ENCODE data around the gene JADE2.
"Not testable (repeated sequence)": the region's sequence is repeated elsewhere in the genome, so short reads cannot be mapped to it uniquely, and the experiment has no call there.

Gene JADE2

DNA sequence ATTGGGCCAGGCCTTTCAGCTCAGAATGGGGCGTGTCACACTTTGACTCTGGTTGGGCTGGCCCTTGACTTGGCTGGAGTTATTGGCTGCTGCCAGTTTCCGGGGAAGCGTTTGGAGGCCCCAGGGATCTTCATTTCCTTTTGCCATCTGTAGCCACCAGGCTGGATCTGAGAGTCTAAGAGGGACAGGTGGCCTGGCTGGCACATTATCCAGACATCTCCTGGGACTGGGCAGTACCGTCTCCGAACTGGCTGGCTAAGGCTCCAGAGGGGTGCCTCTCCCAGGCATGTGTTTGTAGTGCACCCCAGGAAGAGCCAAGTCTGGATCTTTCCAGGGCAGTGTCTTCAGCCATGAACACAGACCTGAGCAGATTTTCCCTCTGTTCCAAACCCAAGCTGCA lies 9.7 kb upstream of the JADE2 start:
- in situ Hi-C loops (cut with MboI; ENCODE audit: low sequenced_read_pairs) = no loop called here
- DNase-seq (ENCODE audit: low spot score in 2 of 2) = no peak
- H3K4me3 ChIP-seq = no peak overlapping the region
- H3K36me3 ChIP-seq (replicated peaks) = no peaks in the 10 kb centered on the region
- peaks cover under 1% of the 10 kb centered on the region for H3K4me1 ChIP-seq
- H3K9me3 ChIP-seq = no peaks in the 10 kb centered on the region
- H3K27me3 ChIP-seq (ENCODE audit: low read depth) = no peaks in the 10 kb centered on the region

DNA sequence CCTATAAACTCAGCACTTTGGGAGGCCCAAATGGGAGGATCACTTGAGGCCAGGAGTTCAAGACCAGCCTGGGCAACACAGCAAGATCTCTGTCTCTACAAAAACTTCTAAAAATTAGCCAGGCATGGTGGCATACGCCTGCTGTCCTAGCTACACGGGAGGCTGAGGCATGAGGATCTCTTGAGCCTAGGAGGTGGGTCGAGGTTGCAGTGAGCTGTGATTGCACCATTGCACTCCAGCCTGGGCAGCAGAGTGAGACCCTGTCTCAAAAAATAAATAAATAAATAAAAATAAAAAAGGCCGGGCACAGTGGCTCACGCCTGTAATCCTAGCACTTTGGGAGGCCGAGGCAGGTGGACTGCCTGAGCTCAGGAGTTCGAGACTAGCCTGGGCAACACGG lies 8.5 kb upstream of the JADE2 start:
- DNase-seq (ENCODE audit: low spot score in 2 of 2); H3K4me1 ChIP-seq; in situ Hi-C loops (cut with MboI; ENCODE audit: low sequenced_read_pairs); H3K9me3 ChIP-seq; H3K27me3 ChIP-seq (ENCODE audit: low read depth); H3K36me3 ChIP-seq (replicated peaks); H3K4me3 ChIP-seq: not testable (repeated sequence)

DNA sequence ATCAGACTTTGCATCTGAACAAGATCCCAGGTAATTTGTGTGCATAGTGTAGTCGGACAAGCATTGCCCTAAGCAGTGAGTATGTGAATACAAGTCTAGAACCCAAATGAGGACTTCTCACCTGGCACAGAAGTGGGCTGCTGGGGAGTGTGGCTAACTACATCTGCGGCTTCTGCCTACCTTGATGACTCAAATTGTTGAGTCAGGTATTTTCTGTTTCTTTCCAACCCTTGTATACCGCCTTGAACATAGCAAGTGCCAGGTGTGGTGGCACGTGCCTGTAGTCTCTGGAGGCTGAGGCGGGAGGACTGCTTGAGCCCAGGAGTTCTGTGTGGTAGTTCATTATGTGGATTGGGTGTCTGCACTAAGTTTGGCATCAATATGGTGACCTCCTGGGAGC lies 7.9 kb upstream of the JADE2 start:
- Histone ChIP-seq H3K36me3 (replicated peaks) (no peaks in the 10 kb centered on the region), H3K9me3 (no peaks in the 10 kb centered on the region), H3K27me3 (ENCODE audit: low read depth) (no peaks in the 10 kb centered on the region), H3K4me3 (no peak overlapping the region), H3K4me1 (peaks cover 3% of the 10 kb centered on the region)
- no peak for DNase-seq (ENCODE audit: low spot score in 2 of 2)
- in situ Hi-C loops (cut with MboI; ENCODE audit: low sequenced_read_pairs) = no loop called here

DNA sequence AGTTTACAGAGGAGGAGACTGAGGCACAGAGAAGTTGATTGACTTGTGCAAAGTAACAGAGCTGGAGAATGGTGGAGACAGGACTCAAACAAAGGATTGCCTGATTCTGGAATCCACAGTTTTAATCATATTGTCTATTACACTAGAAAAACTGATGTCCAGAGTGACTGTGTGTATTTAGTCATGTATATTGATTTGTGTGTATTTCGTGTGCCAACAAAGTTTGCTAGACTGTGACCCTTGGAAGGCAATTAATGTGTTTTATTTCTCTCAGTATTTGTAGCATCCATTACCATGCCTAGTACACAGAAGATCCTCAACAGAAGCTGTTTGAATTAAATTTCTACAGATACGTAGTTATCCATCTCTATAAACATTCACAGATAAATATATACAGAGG lies 5.5 kb upstream of the JADE2 start:
- in situ Hi-C loops (cut with MboI; ENCODE audit: low sequenced_read_pairs) = no loop called here
- no peak for DNase-seq (ENCODE audit: low spot score in 2 of 2)
- H3K27me3 ChIP-seq (ENCODE audit: low read depth) = no peaks in the 10 kb centered on the region
- H3K9me3 ChIP-seq = no peaks in the 10 kb centered on the region
- H3K36me3 ChIP-seq (replicated peaks) = no peaks in the 10 kb centered on the region
- peaks cover 14% of the 10 kb centered on the region for H3K4me1 ChIP-seq
- no peak overlapping the region for H3K4me3 ChIP-seq

DNA sequence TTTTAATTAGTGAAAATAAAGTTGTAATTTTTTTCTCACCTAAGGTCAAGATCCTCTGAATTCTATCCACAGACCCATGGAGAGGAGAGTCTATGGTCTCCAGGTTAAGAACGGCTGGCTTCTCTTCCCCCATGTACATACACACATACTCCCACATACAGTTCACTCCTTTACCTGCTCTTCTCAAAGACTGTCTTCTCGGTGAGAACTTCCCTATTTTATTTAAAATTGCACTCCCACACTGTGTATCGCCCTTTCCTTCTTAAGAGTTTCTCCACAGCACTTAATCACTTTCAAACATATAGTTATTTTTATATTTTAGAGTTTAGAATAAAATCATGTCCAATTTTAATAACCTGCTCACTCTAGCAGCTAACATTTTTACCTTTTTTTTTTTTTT lies 3.6 kb upstream of the JADE2 start:
- no peak for DNase-seq (ENCODE audit: low spot score in 2 of 2)
- Histone ChIP-seq H3K9me3 (no peaks in the 10 kb centered on the region), H3K4me3 (no peak overlapping the region)

DNA sequence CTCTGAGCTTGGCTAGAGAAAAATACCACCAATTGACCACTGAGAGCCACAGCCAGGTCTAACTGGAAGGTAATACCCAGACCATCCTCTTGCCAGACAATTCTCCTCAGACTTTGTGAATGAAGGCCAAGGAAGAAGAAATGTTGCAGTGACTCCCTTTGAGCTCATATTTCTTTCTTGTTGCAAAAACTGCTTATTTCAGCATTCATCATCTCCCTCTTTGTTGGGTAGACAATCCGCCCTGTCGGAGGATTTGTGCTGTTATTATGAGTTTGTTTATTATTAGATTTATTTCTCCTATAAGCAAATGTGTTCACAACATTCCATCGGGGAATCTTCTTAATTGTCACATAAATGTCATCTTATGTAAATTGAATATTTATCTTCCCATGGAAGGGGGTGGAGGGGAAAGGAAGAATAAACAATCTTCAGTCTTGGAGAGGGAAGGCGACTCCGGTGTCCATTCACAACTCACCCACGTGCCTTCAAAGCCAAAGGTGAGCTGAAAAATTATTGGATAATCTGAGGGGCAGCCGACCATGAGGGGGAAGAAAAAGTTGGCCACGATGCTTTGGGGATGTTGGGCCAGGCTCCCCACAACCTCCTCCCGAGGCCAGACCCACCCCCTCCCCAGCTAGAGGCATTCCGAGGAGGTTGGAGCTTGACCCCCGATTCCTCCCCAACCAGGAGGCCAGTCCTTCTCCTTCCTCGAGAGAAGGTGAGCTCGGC lies 1.8 kb upstream of the JADE2 start:
- H3K36me3 ChIP-seq (replicated peaks) = no peaks in the 10 kb centered on the region
- DNase-seq (ENCODE audit: low spot score in 2 of 2) = no peak

More for the DNA sequence above, 3.6 kb upstream of the JADE2 start:
- in situ Hi-C loops (cut with MboI; ENCODE audit: low sequenced_read_pairs) = no loop called here
- H3K27me3 ChIP-seq (ENCODE audit: low read depth) = no peaks in the 10 kb centered on the region
- H3K4me1 ChIP-seq = peaks cover 14% of the 10 kb centered on the region
- no peaks in the 10 kb centered on the region for H3K36me3 ChIP-seq (replicated peaks)

DNA sequence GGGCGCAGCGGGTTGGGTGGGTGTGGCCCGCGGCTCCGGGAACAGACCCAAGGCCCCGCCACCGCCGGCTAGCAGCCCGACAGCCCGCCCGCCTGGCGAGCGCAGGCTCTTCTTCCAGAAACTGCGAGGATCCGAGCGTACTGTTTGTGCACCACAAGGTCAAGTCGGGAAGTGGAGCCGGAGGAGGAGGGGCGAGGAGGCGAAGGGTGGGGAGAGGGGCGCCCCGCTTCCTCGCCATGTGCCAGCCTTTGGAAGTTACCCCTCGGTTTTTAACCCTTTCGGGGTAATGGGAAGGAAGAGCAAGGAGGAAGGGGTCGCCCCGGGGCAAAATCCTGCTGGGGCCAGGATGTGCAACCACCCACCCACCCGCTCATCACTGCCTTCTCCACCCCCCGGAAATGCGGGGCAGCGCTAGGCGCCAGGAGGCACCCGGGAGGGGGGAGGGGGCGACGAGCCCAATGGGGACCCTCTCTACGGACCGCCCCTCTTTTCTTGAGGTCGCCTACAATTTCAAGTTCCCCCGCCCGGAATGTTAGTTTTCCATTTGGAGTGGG lies 1.1 kb upstream of the JADE2 start:
- Histone ChIP-seq H3K9me3 (no peaks in the 10 kb centered on the region), H3K27me3 (ENCODE audit: low read depth) (no peaks in the 10 kb centered on the region), H3K4me3 (peak overlapping the region; percentile 69), H3K36me3 (replicated peaks) (no peaks in the 10 kb centered on the region), H3K4me1 (peaks cover 21% of the 10 kb centered on the region)
- peak; percentile 59 to 82 for DNase-seq (ENCODE audit: low spot score in 2 of 2)
- in situ Hi-C loops (cut with MboI; ENCODE audit: low sequenced_read_pairs) = no loop called here

More for the DNA sequence above, 1.8 kb upstream of the JADE2 start:
- Histone ChIP-seq H3K4me3 (peak overlapping the region; percentile 69), H3K27me3 (ENCODE audit: low read depth) (no peaks in the 10 kb centered on the region), H3K9me3 (no peaks in the 10 kb centered on the region), H3K4me1 (peaks cover 21% of the 10 kb centered on the region)
- in situ Hi-C loops (cut with MboI; ENCODE audit: low sequenced_read_pairs) = no loop called here

DNA sequence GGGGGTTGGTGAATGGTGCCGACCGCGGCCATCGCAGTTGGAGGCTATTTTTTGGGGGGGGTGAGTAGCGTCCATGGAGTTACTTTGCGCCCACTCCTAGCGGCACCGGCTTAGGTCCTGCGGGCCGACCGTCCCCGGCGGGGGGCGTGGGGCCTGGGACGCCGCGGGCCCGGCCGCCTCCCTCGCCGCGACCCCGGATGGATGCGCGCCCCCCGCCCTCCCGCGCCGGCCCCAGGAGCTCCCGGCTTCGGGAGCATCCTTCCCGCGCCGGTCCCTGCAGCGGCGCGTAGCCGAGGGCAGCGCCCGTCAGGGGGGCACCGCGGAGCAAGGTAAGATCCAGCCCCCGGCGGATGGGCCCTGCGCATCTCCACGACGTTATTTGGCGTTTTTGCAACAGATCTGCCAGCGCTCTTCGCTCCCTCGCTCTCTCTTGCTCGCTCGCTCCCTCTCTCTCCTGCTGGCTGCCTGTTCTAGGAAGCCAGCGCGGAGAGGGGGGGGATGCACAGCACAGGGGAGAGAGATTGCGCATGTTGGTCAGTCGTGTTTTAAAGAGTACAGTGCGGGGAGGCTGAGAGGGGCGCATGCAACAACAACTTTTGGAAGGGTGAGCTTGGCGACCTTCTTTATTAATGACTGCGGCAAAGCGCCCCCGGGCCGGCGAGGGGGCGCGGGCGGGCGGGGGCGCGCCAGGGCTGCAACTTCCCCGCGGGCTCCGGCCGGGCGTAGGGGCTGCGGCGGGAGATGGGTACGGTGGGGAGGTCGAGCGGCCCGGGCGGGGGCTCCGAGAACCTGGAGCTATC lies 413 bp downstream of the JADE2 start:
- in situ Hi-C loops (cut with MboI; ENCODE audit: low sequenced_read_pairs) = loop anchor here (5.0 kb wide), 1 partner anchor 154 kb away; the partner anchor contains the start of gene UBE2B

DNA sequence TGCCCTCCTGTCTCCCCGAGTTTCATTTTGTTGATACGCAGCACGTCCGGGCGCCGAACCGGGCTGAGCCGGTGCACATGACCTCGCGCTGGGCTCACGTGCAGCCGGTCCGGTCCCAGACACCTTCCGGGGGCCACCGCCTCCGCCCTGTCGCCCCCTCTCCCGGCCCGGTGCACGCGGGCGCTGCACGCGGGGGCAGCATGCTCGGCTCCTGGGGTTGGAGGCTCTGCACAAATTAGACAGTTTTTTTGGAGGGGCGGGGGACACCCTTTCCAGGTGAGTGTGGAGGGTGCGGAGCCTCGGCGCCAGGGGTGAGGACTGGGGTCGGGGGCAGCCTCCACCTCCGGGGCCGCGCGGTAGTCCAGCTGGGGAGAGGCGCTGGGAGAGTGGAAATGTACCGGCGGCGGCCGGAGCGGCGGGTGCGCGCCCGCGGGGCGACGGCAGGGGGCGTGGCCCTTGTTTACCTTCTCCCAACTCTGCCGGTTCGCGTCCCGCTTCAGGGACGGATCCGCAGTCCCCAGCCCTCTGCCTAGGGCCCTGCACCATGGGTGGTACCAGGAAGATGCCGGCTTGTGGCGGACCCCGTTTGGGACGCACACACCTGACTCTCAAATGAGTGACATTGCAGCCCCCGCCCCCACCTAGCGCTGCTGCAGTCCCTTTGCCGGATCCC lies 1.1 kb downstream of the JADE2 start:
- Histone ChIP-seq H3K36me3 (replicated peaks) (no peaks in the 10 kb centered on the region), H3K9me3 (no peaks in the 10 kb centered on the region), H3K4me1 (peaks cover 18% of the 10 kb centered on the region), H3K27me3 (ENCODE audit: low read depth) (no peaks in the 10 kb centered on the region), H3K4me3 (peak overlapping the region; percentile 69)
- DNase-seq (ENCODE audit: low spot score in 2 of 2) = no peak
- in situ Hi-C loops (cut with MboI; ENCODE audit: low sequenced_read_pairs) = loop anchor here (5.0 kb wide), 1 partner anchor 154 kb away; the partner anchor contains the start of gene UBE2B

More for the DNA sequence above, 413 bp downstream of the JADE2 start:
- DNase-seq (ENCODE audit: low spot score in 2 of 2) = peak; percentile 75 to 82
- Histone ChIP-seq H3K4me1 (peaks cover 20% of the 10 kb centered on the region), H3K4me3 (peak overlapping the region; percentile 69), H3K27me3 (ENCODE audit: low read depth) (no peaks in the 10 kb centered on the region), H3K9me3 (no peaks in the 10 kb centered on the region), H3K36me3 (replicated peaks) (no peaks in the 10 kb centered on the region)

DNA sequence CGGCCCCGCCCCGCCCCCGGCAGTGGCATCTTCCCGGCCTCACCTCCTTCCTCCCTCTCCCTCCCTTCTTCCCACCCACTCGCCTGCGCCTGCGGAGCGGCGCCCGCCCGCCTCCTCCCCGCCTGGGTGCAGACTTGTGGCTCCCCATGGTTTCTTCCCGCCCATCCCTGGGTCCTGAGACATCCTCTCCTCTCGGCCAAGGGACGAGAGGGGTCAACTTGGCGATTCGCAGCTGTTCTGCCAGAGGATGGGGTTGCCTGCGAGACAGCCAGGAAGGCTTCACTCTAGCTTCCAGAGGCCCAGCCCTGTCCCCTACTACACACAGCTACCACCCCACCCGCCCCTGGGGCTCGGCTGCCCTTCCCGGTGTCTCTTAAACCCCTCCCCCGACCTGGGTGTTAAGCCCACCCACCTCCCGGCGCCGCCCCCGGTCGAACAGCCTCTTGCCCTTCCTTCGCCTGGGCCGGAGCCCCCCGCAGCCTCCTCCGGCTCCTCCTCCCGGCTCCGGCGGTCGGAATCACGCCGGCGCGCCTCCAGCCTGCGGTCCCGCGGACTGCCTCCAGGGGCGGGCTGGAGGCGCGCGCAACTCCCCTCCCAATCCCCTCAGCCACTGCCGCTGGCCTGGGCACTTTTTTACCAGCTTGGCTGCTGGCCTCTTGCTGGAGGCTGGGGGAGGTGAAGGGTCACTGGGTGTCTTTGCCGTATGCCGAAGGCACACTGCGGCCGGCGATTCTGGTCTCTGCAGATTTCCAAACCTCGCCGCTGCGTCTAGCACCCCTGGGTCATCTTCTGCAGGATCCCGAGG lies 1.9 kb downstream of the JADE2 start:
- DNase-seq (ENCODE audit: low spot score in 2 of 2) = peak; percentile 84 to 94
- in situ Hi-C loops (cut with MboI; ENCODE audit: low sequenced_read_pairs) = loop anchor here (5.0 kb wide), 1 partner anchor 155 kb away; the partner anchor contains the start of gene UBE2B
- peaks cover 18% of the 10 kb centered on the region for H3K4me1 ChIP-seq
- H3K27me3 ChIP-seq (ENCODE audit: low read depth) = no peaks in the 10 kb centered on the region
- peak overlapping the region; percentile 69 for H3K4me3 ChIP-seq
- no peaks in the 10 kb centered on the region for H3K9me3 ChIP-seq
- no peaks in the 10 kb centered on the region for H3K36me3 ChIP-seq (replicated peaks)

DNA sequence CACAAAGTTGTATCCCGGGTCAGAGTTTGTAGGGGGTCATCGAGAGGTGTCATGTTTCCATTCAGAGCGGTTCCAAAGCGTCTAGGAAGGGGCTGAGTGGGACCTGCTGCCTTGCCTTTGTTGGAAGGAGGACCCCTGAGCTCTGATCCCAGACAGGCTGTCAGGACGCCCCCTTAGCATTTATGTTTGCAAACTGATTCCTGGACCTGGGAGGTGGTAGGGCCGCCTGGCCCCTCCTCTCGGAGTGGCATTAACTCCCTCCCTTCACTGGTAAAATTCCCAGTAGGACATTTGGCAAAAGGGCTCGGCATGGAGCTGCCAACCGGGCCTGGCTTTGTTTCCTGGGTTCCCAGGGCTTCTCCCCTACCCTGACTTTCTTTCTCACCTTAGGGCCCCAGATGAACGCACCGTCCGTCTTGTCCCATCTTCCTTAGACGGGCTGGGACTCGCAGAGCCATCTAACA lies 2.5 kb downstream of the JADE2 start:
- peak overlapping the region; percentile 69 for H3K4me3 ChIP-seq
- peaks cover 18% of the 10 kb centered on the region for H3K4me1 ChIP-seq
- no peaks in the 10 kb centered on the region for H3K9me3 ChIP-seq
- H3K27me3 ChIP-seq (ENCODE audit: low read depth) = no peaks in the 10 kb centered on the region
- DNase-seq (ENCODE audit: low spot score in 2 of 2) = no peak
- in situ Hi-C loops (cut with MboI; ENCODE audit: low sequenced_read_pairs) = loop anchor here (5.0 kb wide), 1 partner anchor 156 kb away; the partner anchor contains the start of gene UBE2B
- no peaks in the 10 kb centered on the region for H3K36me3 ChIP-seq (replicated peaks)

DNA sequence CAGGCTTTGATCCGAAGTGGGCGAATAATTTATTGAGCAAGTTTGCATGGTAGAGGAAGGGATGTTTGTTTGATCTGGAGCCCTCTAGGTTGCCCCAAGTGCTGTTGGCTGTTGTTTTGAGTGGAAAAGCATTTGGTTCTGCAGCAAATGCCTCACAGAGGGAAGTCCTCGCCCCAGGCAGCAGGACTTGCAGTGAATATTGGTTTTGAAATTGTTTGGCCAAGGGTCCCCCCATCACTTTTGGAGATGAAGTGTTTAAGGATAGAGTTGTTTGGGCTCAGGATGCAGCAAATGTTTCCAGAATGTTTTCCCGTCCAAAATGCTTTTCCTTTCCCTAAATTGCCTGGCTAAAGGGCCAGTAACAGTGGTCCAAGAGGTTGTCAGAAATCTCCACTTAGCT lies 3.1 kb downstream of the JADE2 start:
- no peak for DNase-seq (ENCODE audit: low spot score in 2 of 2)
- no peaks in the 10 kb centered on the region for H3K9me3 ChIP-seq
- no peak overlapping the region for H3K4me3 ChIP-seq
- no peaks in the 10 kb centered on the region for H3K36me3 ChIP-seq (replicated peaks)
- peaks cover 18% of the 10 kb centered on the region for H3K4me1 ChIP-seq
- no peaks in the 10 kb centered on the region for H3K27me3 ChIP-seq (ENCODE audit: low read depth)
- in situ Hi-C loops (cut with MboI; ENCODE audit: low sequenced_read_pairs) = loop anchor here (5.0 kb wide), 1 partner anchor 156 kb away; the partner anchor contains the start of gene UBE2B

DNA sequence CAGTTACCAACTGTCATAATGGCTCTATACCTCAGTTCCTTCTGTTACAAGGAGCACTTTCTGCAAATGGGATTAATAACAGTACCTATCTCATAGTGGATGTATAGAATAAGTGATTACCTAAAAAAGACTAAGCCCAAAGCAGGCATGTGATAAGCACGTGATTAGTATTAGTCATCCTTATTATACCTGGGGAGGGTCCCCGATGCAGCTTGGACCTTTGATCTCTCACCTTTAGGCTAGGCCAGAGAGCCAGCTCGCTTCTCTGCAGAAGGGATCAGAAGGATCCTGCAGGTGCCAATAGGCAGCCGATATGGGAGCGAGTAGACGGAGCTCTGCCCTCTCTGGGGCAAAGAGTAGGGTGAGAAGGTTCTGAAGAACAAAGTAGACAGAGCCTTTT lies 4.0 kb downstream of the JADE2 start:
- no peaks in the 10 kb centered on the region for H3K36me3 ChIP-seq (replicated peaks)
- H3K4me3 ChIP-seq = no peak overlapping the region
- no peaks in the 10 kb centered on the region for H3K9me3 ChIP-seq
- H3K27me3 ChIP-seq (ENCODE audit: low read depth) = no peaks in the 10 kb centered on the region
- DNase-seq (ENCODE audit: low spot score in 2 of 2) = no peak
- peaks cover 9% of the 10 kb centered on the region for H3K4me1 ChIP-seq
- in situ Hi-C loops (cut with MboI; ENCODE audit: low sequenced_read_pairs) = loop anchor here (5.0 kb wide), 1 partner anchor 157 kb away; the partner anchor contains the start of gene UBE2B
